HepG2 (cell line): Measurements from ENCODE around the gene MPPE1. TPM values are rescaled to one million over a fixed set of nuclear protein-coding genes. Genes with fewer than 3 reads are reported as not detected.
A peak's percentile ranks its signal among the peaks of the same experiment; 100 is the strongest.

Experiments used
- BATF2 ChIP-seq: sonication (generic); formaldehyde crosslinking; IDR thresholded peaks from 2 replicates; pipeline ENCODE4 v1.8.0; 2022; ENCODE audit warnings: mild to moderate bottlenecking, missing genetic modification reagents, moderate library complexity
- CBX2 ChIP-seq, 2 experiments: fragments of 200-600 bp in 1 of 2; sonication (generic); formaldehyde crosslinking in 1 of 2; IDR thresholded peaks; 2 replicates each; pipeline versions ENCODE4 v1.7.0 to v1.8.1; 2018 to 2022; ENCODE audit warnings: low read depth in 2 of 2, low read length in 1 of 2, mild to moderate bottlenecking in 1 of 2, missing genetic modification reagents in 1 of 2
- CENPBD1 ChIP-seq: sonication (generic); formaldehyde crosslinking; IDR thresholded peaks from 2 replicates; pipeline ENCODE4 v1.8.0; 2022; ENCODE audit warnings: missing genetic modification reagents, low read depth, mild to moderate bottlenecking, borderline replicate concordance
- DDIT3 ChIP-seq: sonication (generic); formaldehyde crosslinking; IDR thresholded peaks from 2 replicates; pipeline ENCODE4 v1.4.0; 2020; ENCODE audit warnings: mild to moderate bottlenecking, missing genetic modification reagents
- EP300 ChIP-seq, 3 experiments: sonication (generic) in 1 of 3; formaldehyde crosslinking in 1 of 3; IDR thresholded peaks; 2 replicates each; pipeline versions ENCODE4 v1.5.1 to v1.6.1; 2011 to 2020; ENCODE audit warnings: low read depth in 2 of 3, low read length in 2 of 3, borderline replicate concordance in 1 of 3, improper control_type of control experiment in 1 of 3, mild to moderate bottlenecking in 1 of 3, missing genetic modification reagents in 1 of 3, moderate library complexity in 1 of 3
- ESRRA ChIP-seq: sonication (generic); formaldehyde crosslinking; IDR thresholded peaks from 2 replicates; pipeline ENCODE4 v1.5.1; 2020; ENCODE audit warnings: mild to moderate bottlenecking, low read depth, missing genetic modification reagents
- FOXP1 ChIP-seq, 2 experiments: fragments of 450-650 bp in 1 of 2; IDR thresholded peaks; 2 replicates each; pipeline ENCODE4 v1.6.1; 2017 to 2018; ENCODE audit warnings: antibody characterized with exemption in 1 of 2
- GMEB1 ChIP-seq: sonication (generic); formaldehyde crosslinking; IDR thresholded peaks from 2 replicates; pipeline ENCODE4 v1.5.1; 2020; ENCODE audit warnings: missing genetic modification reagents, mild to moderate bottlenecking, borderline replicate concordance
- GTF2F1 ChIP-seq: fragments of 150-350 bp; IDR thresholded peaks from 2 replicates; pipeline ENCODE4 v1.6.1; 2014; ENCODE audit warnings: low read length
- HOMEZ ChIP-seq: IDR thresholded peaks from 2 replicates; pipeline ENCODE4 v1.6.1; 2016; ENCODE audit warnings: low read depth
- ISX ChIP-seq: sonication (generic); formaldehyde crosslinking; conservative IDR thresholded peaks from 2 replicates; pipeline ENCODE4 v1.5.0; 2020; ENCODE audit warnings: missing genetic modification reagents
- MAF1 ChIP-seq: sonication (generic); formaldehyde crosslinking; IDR thresholded peaks from 2 replicates; pipeline ENCODE4 v1.5.0; 2020; ENCODE audit warnings: missing genetic modification reagents, borderline replicate concordance
- MEIS1 ChIP-seq: sonication (generic); formaldehyde crosslinking; IDR thresholded peaks from 2 replicates; pipeline ENCODE4 v1.9.0; 2021; ENCODE audit warnings: mild to moderate bottlenecking, missing genetic modification reagents, moderate library complexity, borderline replicate concordance
- NR2F2 ChIP-seq: IDR thresholded peaks from 2 replicates; pipeline ENCODE4 v1.6.1; 2012; ENCODE audit warnings: low read depth, inconsistent platforms, borderline replicate concordance
- PCBP2 ChIP-seq: fragments of 200-400 bp; formaldehyde crosslinking; optimal IDR thresholded peaks from 2 replicates; pipeline ENCODE3; 2018; ENCODE audit warnings: low read length, low read depth; ENCODE audit not compliant: poor library complexity, severe bottlenecking
- SMYD3 ChIP-seq: sonication (generic); formaldehyde crosslinking; IDR thresholded peaks from 2 replicates; pipeline ENCODE4 v1.8.1; 2023; ENCODE audit warnings: mild to moderate bottlenecking, missing genetic modification reagents
- ZC3H4 ChIP-seq: sonication (generic); formaldehyde crosslinking; IDR thresholded peaks from 2 replicates; pipeline ENCODE4 v1.4.0; 2020; ENCODE audit warnings: missing genetic modification reagents, borderline replicate concordance
- ZFP1 ChIP-seq: IDR thresholded peaks from 2 replicates; pipeline ENCODE4 v1.6.1; 2016
- ZFY ChIP-seq: sonication (generic); formaldehyde crosslinking; IDR thresholded peaks from 2 replicates; pipeline ENCODE4 v1.4.0; 2020; ENCODE audit warnings: missing genetic modification reagents
- ZMYM4 ChIP-seq: sonication (generic); formaldehyde crosslinking; IDR thresholded peaks from 2 replicates; pipeline ENCODE4 v1.8.1; 2023; ENCODE audit warnings: mild to moderate bottlenecking, missing genetic modification reagents
- ZNF253 ChIP-seq: sonication (generic); formaldehyde crosslinking; IDR thresholded peaks from 2 replicates; pipeline ENCODE4 v1.8.0; 2022; ENCODE audit warnings: mild to moderate bottlenecking, missing genetic modification reagents, borderline replicate concordance
- ZNF44 ChIP-seq: sonication (generic); formaldehyde crosslinking; IDR thresholded peaks from 2 replicates; pipeline ENCODE4 v1.5.1; 2020; ENCODE audit warnings: mild to moderate bottlenecking, missing genetic modification reagents
- ZNF446 ChIP-seq: sonication (generic); formaldehyde crosslinking; IDR thresholded peaks from 2 replicates; pipeline ENCODE4 v1.5.0; 2020; ENCODE audit warnings: mild to moderate bottlenecking, missing genetic modification reagents
- ZNF552 ChIP-seq: sonication (generic); formaldehyde crosslinking; IDR thresholded peaks from 2 replicates; pipeline ENCODE4 v1.9.0; 2022; ENCODE audit warnings: missing genetic modification reagents, mild to moderate bottlenecking, borderline replicate concordance
- ZNF598 ChIP-seq: sonication (generic); formaldehyde crosslinking; IDR thresholded peaks from 2 replicates; pipeline ENCODE4 v1.5.1; 2020; ENCODE audit warnings: mild to moderate bottlenecking, missing genetic modification reagents, borderline replicate concordance
- polyA plus RNA-seq, 8 experiments: library from polyadenylated mRNA; depleted of rRNA in 3 of 8; stranded (reverse) in 7 of 8; unstranded in 1 of 8; fragments of >200 nt; fragmentation: Illumina TruSeq in 4 of 8; extraction: Trizol in 4 of 8; gene quantifications; 2 replicates each; pipeline versions ENCODE4 v1.2.1 to v1.2.3, GENCODE V29; 2011 to 2016; ENCODE audit warnings: low read depth in 4 of 8, missing spikeins in 1 of 8, mixed read lengths in 1 of 8; ENCODE audit not compliant: insufficient read depth in 1 of 8
- total RNA-seq, 5 experiments: library from RNA; depleted of rRNA; stranded (reverse); fragments of >200 nt; fragmentation: Illumina TruSeq; extraction: Trizol; gene quantifications; 2 replicates each; pipeline ENCODE4 v1.2.3, GENCODE V29; 2016; ENCODE audit warnings: low read depth in 1 of 5

Gene MPPE1
- total and polyA plus RNA-seq, 2 of the 13 experiments (the other 11 are each of a cell fraction or from before 2014, with no cell fraction given), result 9.6 to 11.9 TPM

- peak; percentile 32; the same call in 1 of the 2 replicates for TF ChIP-seq NR2F2
- no peak for TF ChIP-seq MAF1 (CRISPR knock-in tag)
- TF ChIP-seq ZMYM4 (CRISPR knock-in tag), result peak; percentile 68
- no peak for TF ChIP-seq CENPBD1 (CRISPR knock-in tag)
- TF ChIP-seq ZNF253 (CRISPR knock-in tag), result no peak
- peak; percentile 62 for TF ChIP-seq HOMEZ (CRISPR knock-in tag)
- TF ChIP-seq GTF2F1, result no peak
- TF ChIP-seq ZNF598 (CRISPR knock-in tag), result no peak
- TF ChIP-seq ZFP1, result no peak
- no peak for TF ChIP-seq BATF2 (CRISPR knock-in tag)
- no peak for TF ChIP-seq ISX (CRISPR knock-in tag)
- no peak for TF ChIP-seq MEIS1 (CRISPR knock-in tag)
- no peak for TF ChIP-seq PCBP2
- TF ChIP-seq ESRRA, result no peak
- TF ChIP-seq ZFY (CRISPR knock-in tag), result 0 out of 2 replicates have a peak, but pooled peaks have one; percentile 30
- TF ChIP-seq ZNF552 (CRISPR knock-in tag), result no peak
- no peak for TF ChIP-seq ZNF44 (CRISPR knock-in tag)
- no peak for TF ChIP-seq FOXP1 (IDR thresholded peaks at IDR 0.05)
- peak; percentile 23; the same call in 1 of the 2 replicates for TF ChIP-seq FOXP1 (CRISPR knock-in tag; IDR thresholded peaks at IDR 0.05)
- TF ChIP-seq CBX2 (IDR thresholded peaks at IDR 0.05; ENCODE audit: low read depth, low read length), result no peak
- no peak for TF ChIP-seq CBX2 (CRISPR knock-in tag; IDR thresholded peaks at IDR 0.05; ENCODE audit: low read depth)
- TF ChIP-seq GMEB1 (CRISPR knock-in tag), result peak; percentile 17; the same call in 1 of the 2 replicates
- no peak for TF ChIP-seq ZC3H4 (CRISPR knock-in tag)
- no peak for TF ChIP-seq EP300 (IDR thresholded peaks at IDR 0.05; ENCODE audit: low read depth in 2 of 2, low read length in 2 of 2)
- no peak for TF ChIP-seq EP300 (CRISPR knock-in tag; IDR thresholded peaks at IDR 0.05; ENCODE audit: borderline replicate concordance)
- peak; percentile 56; the same call in 1 of the 2 replicates for TF ChIP-seq SMYD3
- no peak for TF ChIP-seq DDIT3 (CRISPR knock-in tag)
- TF ChIP-seq ZNF446, result no peak
These were observed 50.8 kb downstream of the MPPE1 start (continued) for GRCh38 chr18:11857177-11857887.
